HAP-1 (cell line): ENCODE measurements around the gene TTC31.
"Not testable (repeated sequence)": the region's sequence is repeated elsewhere in the genome, so short reads cannot be mapped to it uniquely, and the experiment has no call there.

ENCODE experiments used
- DNase-seq, 2 experiments: peaks; one replicate each; pipeline ENCODE4 v3.0.0-alpha.2; 2016 to 2020; ENCODE audit warnings: low spot score in 2 of 2
- H3K27me3 ChIP-seq: fragments of 250-450 bp; sonication (Bioruptor Pico); 2 replicates; pipeline ENCODE4 v1.5.1; 2020; ENCODE audit warnings: low read depth, mild to moderate bottlenecking, moderate library complexity
- H3K36me3 ChIP-seq: fragments of 250-450 bp; sonication (Bioruptor Pico); replicated peaks from 2 replicates; pipeline ENCODE4 v1.5.1; 2020; ENCODE audit warnings: mild to moderate bottlenecking
- H3K4me1 ChIP-seq: fragments of 250-450 bp; sonication (Bioruptor Pico); 2 replicates; pipeline ENCODE4 v1.5.1; 2020; ENCODE audit warnings: mild to moderate bottlenecking
- H3K4me3 ChIP-seq: fragments of 250-450 bp; sonication (Bioruptor Pico); 2 replicates; pipeline ENCODE4 v1.5.1; 2020; ENCODE audit warnings: mild to moderate bottlenecking, moderate library complexity
- H3K9me3 ChIP-seq: fragments of 250-450 bp; sonication (Bioruptor Pico); 2 replicates; pipeline ENCODE4 v1.5.1; 2020; ENCODE audit warnings: mild to moderate bottlenecking, moderate library complexity
- in situ Hi-C: fragments of 300-500 bp; cut with MboI; formaldehyde crosslinking; loops from 3 replicates; pipeline ENCODE4 v1.14.3; 2020; ENCODE audit warnings: low sequenced_read_pairs, inconsistent platforms, mixed read lengths

TTC31 gene

GRCh38 chr2:74444498-74445318 lies 38.2 kb upstream of the TTC31 start:
- Histone ChIP-seq H3K9me3 (no peaks in the 10 kb centered on the region), H3K36me3 (no peaks in the 10 kb centered on the region), H3K27me3 (no peaks in the 10 kb centered on the region), H3K4me3 (no peak overlapping the region), H3K4me1 (peaks cover 16% of the 10 kb centered on the region)
- no peak for DNase-seq
- in situ Hi-C loops, result no loop called here

- Histone ChIP-seq H3K9me3 (no peaks in the 10 kb centered on the region), H3K4me1 (peaks cover 6% of the 10 kb centered on the region; the same call in 1 of the 2 replicates), H3K4me3 (no peak overlapping the region), H3K36me3 (no peaks in the 10 kb centered on the region), H3K27me3 (no peaks in the 10 kb centered on the region)
- DNase-seq, result no peak
- in situ Hi-C loops, result no loop called here
Observed at GRCh38 chr2:74447230-74447999, 35.5 kb upstream of the TTC31 start.

- no peaks in the 10 kb centered on the region for H3K27me3 ChIP-seq
- H3K9me3 ChIP-seq, result no peaks in the 10 kb centered on the region
- H3K4me3 ChIP-seq, result no peak overlapping the region
- no peak for DNase-seq
- in situ Hi-C loops, result no loop called here
- no peaks in the 10 kb centered on the region for H3K36me3 ChIP-seq
- peaks cover 6% of the 10 kb centered on the region; the same call in 1 of the 2 replicates for H3K4me1 ChIP-seq
Observed at GRCh38 chr2:74448771-74449170, 34.1 kb upstream of the TTC31 start.

GRCh38 chr2:74450570-74451190 lies 32.2 kb upstream of the TTC31 start:
- no peak for DNase-seq
- Histone ChIP-seq H3K36me3 (no peaks in the 10 kb centered on the region), H3K27me3 (no peaks in the 10 kb centered on the region), H3K9me3 (no peaks in the 10 kb centered on the region), H3K4me3 (no peak overlapping the region), H3K4me1 (0 out of 2 replicates have a peak, but pooled peaks cover 3% of the 10 kb centered on the region)
- in situ Hi-C loops, result loop anchor here (10.0 kb wide), 1 partner anchor 716 kb away; the partner anchor contains the start of gene TPRKB

GRCh38 chr2:74454654-74455511 lies 28.0 kb upstream of the TTC31 start, which contains the start of gene INO80B:
INO80B (plus strand) TSS chr2:74455087; CDS start chr2:74455117, 30 bp downstream.
- in situ Hi-C loops, result loop anchor here (10.0 kb wide), 1 partner anchor 720 kb away; the partner anchor contains the start of gene TPRKB
- Histone ChIP-seq H3K27me3 (no peaks in the 10 kb centered on the region), H3K36me3 (no peaks in the 10 kb centered on the region), H3K4me3 (peak within 1 kb of the TSS; percentile 58), H3K4me1 (peaks cover 16% of the 10 kb centered on the region), H3K9me3 (no peaks in the 10 kb centered on the region)
- peak; percentile 85 to 96 for DNase-seq

GRCh38 chr2:74457129-74457548 lies 25.7 kb upstream of the TTC31 start:
- Histone ChIP-seq H3K36me3 (peaks cover 13% of the 10 kb centered on the region), H3K9me3 (no peaks in the 10 kb centered on the region), H3K4me3 (peak overlapping the region; percentile 71), H3K4me1 (peaks cover 16% of the 10 kb centered on the region), H3K27me3 (no peaks in the 10 kb centered on the region)
- in situ Hi-C loops, result loop anchor here (10.0 kb wide), 1 partner anchor 722 kb away; the partner anchor contains the start of gene TPRKB
- DNase-seq, result no peak

GRCh38 chr2:74457549-74458131 lies 25.2 kb upstream of the TTC31 start:
- Histone ChIP-seq H3K4me3 (peak overlapping the region; percentile 71), H3K9me3 (no peaks in the 10 kb centered on the region), H3K36me3 (peaks cover 18% of the 10 kb centered on the region), H3K4me1 (peaks cover 16% of the 10 kb centered on the region), H3K27me3 (no peaks in the 10 kb centered on the region)
- in situ Hi-C loops, result loop anchor here (10.0 kb wide), 1 partner anchor 723 kb away; the partner anchor contains the start of gene TPRKB
- peak; percentile 33 to 83 for DNase-seq

- H3K36me3 ChIP-seq, result peaks cover 25% of the 10 kb centered on the region
Observed at GRCh38 chr2:74458132-74458937, 24.5 kb upstream of the TTC31 start, which contains the start of gene WBP1. WBP1 (plus strand) TSS chr2:74458438; CDS start chr2:74458603, 165 bp downstream.

GRCh38 chr2:74458938-74459363 lies 23.9 kb upstream of the TTC31 start:
- in situ Hi-C loops, result loop anchor here (10.0 kb wide), 1 partner anchor 724 kb away; the partner anchor contains the start of gene TPRKB
- Histone ChIP-seq H3K36me3 (peaks cover 25% of the 10 kb centered on the region), H3K27me3 (no peaks in the 10 kb centered on the region), H3K9me3 (no peaks in the 10 kb centered on the region), H3K4me1 (peaks cover 16% of the 10 kb centered on the region), H3K4me3 (peak overlapping the region; percentile 71)
- peak in 1 of 2 experiments; percentile 31 for DNase-seq

More at GRCh38 chr2:74458132-74458937, 24.5 kb upstream of the TTC31 start, which contains the start of gene WBP1:
- Histone ChIP-seq H3K4me3 (peak within 1 kb of the TSS; percentile 71), H3K27me3 (no peaks in the 10 kb centered on the region), H3K4me1 (peaks cover 16% of the 10 kb centered on the region), H3K9me3 (no peaks in the 10 kb centered on the region)
- peak; percentile 99 to 100 for DNase-seq
- in situ Hi-C loops, result loop anchor here (10.0 kb wide), 1 partner anchor 724 kb away; the partner anchor contains the start of gene TPRKB

- in situ Hi-C loops, result loop anchor here (10.0 kb wide), 1 partner anchor 725 kb away; the partner anchor contains the start of gene TPRKB
- H3K4me3 ChIP-seq, H3K27me3 ChIP-seq, H3K9me3 ChIP-seq, DNase-seq: not testable (repeated sequence)
- peaks cover 25% of the 10 kb centered on the region for H3K36me3 ChIP-seq
- H3K4me1 ChIP-seq, result peaks cover 16% of the 10 kb centered on the region
Observed at GRCh38 chr2:74459503-74460118, 23.3 kb upstream of the TTC31 start.

GRCh38 chr2:74460187-74460586 lies 22.7 kb upstream of the TTC31 start:
- Histone ChIP-seq H3K4me1 (peaks cover 16% of the 10 kb centered on the region), H3K36me3 (peaks cover 25% of the 10 kb centered on the region)
- H3K4me3 ChIP-seq, DNase-seq, H3K27me3 ChIP-seq, H3K9me3 ChIP-seq, in situ Hi-C loops: not testable (repeated sequence)
